IPS-20b (cell line): ENCODE data around the gene UBR7.

Experiments
- H3K27ac ChIP-seq: one replicate; pipeline ENCODE4 v1.5.1; 2013; ENCODE audit warnings: low read length
- H3K27me3 ChIP-seq: 2 replicates; pipeline ENCODE4 v1.6.1; 2013; ENCODE audit warnings: mild to moderate bottlenecking, low read length, inconsistent platforms; ENCODE audit not compliant: insufficient read depth
- H3K36me3 ChIP-seq: 2 replicates; pipeline ENCODE4 v1.6.1; 2013; ENCODE audit warnings: low read depth, mild to moderate bottlenecking, inconsistent platforms, low read length, moderate library complexity; ENCODE audit not compliant: insufficient read depth
- H3K4me1 ChIP-seq: 2 replicates; pipeline ENCODE4 v1.6.1; 2013; ENCODE audit warnings: mild to moderate bottlenecking, control low read depth, inconsistent platforms, low read length, moderate library complexity; ENCODE audit not compliant: insufficient read depth
- H3K4me3 ChIP-seq: 2 replicates; pipeline ENCODE4 v1.5.1; 2013; ENCODE audit warnings: mild to moderate bottlenecking, low read length, inconsistent platforms
- H3K9ac ChIP-seq: 2 replicates; pipeline ENCODE4 v1.6.1; 2013; ENCODE audit warnings: low read depth, mild to moderate bottlenecking, inconsistent platforms, low read length, moderate library complexity
- H3K9me3 ChIP-seq: 2 replicates; pipeline ENCODE4 v1.6.1; 2013; ENCODE audit warnings: mild to moderate bottlenecking, low read depth, low read length, inconsistent platforms; ENCODE audit not compliant: insufficient read depth

The UBR7 gene

GRCh38 chr14:93201155-93201704 is 5.8 kb upstream of the UBR7 start:
- no peaks in the 10 kb centered on the region for H3K4me1 ChIP-seq
- no peak overlapping the region for H3K9ac ChIP-seq
- no peak overlapping the region for H3K27ac ChIP-seq
- no peaks in the 10 kb centered on the region for H3K36me3 ChIP-seq
- H3K4me3 ChIP-seq: no peak overlapping the region
- H3K9me3 ChIP-seq: no peaks in the 10 kb centered on the region
- no peaks in the 10 kb centered on the region for H3K27me3 ChIP-seq

- Histone ChIP-seq H3K9ac (peak overlapping the region; percentile 81), H3K27ac (peak overlapping the region; percentile 74), H3K4me1 (no peaks in the 10 kb centered on the region), H3K27me3 (no peaks in the 10 kb centered on the region), H3K36me3 (peaks cover 18% of the 10 kb centered on the region), H3K9me3 (no peaks in the 10 kb centered on the region), H3K4me3 (peak overlapping the region; percentile 95)
Observed at GRCh38 chr14:93207468-93208308, 632 bp downstream of the UBR7 start.

- Histone ChIP-seq H3K27me3 (no peaks in the 10 kb centered on the region), H3K9ac (no peak overlapping the region), H3K4me3 (no peak overlapping the region), H3K36me3 (peaks cover 55% of the 10 kb centered on the region), H3K9me3 (no peaks in the 10 kb centered on the region), H3K27ac (no peak overlapping the region), H3K4me1 (no peaks in the 10 kb centered on the region)
Observed at GRCh38 chr14:93212432-93212831, 5.4 kb downstream of the UBR7 start.

GRCh38 chr14:93214598-93214997 is 7.5 kb downstream of the UBR7 start:
- H3K4me1 ChIP-seq: no peaks in the 10 kb centered on the region
- no peaks in the 10 kb centered on the region for H3K27me3 ChIP-seq
- peaks cover 63% of the 10 kb centered on the region for H3K36me3 ChIP-seq
- no peak overlapping the region for H3K9ac ChIP-seq
- no peaks in the 10 kb centered on the region for H3K9me3 ChIP-seq
- no peak overlapping the region for H3K4me3 ChIP-seq
- no peak overlapping the region for H3K27ac ChIP-seq

- Histone ChIP-seq H3K9me3 (no peaks in the 10 kb centered on the region), H3K27me3 (no peaks in the 10 kb centered on the region), H3K36me3 (peaks cover 63% of the 10 kb centered on the region), H3K4me3 (no peak overlapping the region), H3K27ac (no peak overlapping the region), H3K9ac (no peak overlapping the region), H3K4me1 (no peaks in the 10 kb centered on the region)
Observed at GRCh38 chr14:93219103-93219726, 12.2 kb downstream of the UBR7 start.

GRCh38 chr14:93220509-93220908 is 13.5 kb downstream of the UBR7 start:
- H3K4me1 ChIP-seq: no peaks in the 10 kb centered on the region
- H3K9ac ChIP-seq: no peak overlapping the region
- peaks cover 60% of the 10 kb centered on the region for H3K36me3 ChIP-seq

GRCh38 chr14:93223565-93223964 is 16.5 kb downstream of the UBR7 start:
- no peaks in the 10 kb centered on the region for H3K27me3 ChIP-seq
- no peak overlapping the region for H3K9ac ChIP-seq
- no peaks in the 10 kb centered on the region for H3K9me3 ChIP-seq
- H3K27ac ChIP-seq: no peak overlapping the region
- H3K4me3 ChIP-seq: no peak overlapping the region
- peaks cover 60% of the 10 kb centered on the region for H3K36me3 ChIP-seq
- H3K4me1 ChIP-seq: no peaks in the 10 kb centered on the region

More at GRCh38 chr14:93220509-93220908, 13.5 kb downstream of the UBR7 start:
- no peaks in the 10 kb centered on the region for H3K9me3 ChIP-seq
- H3K27ac ChIP-seq: no peak overlapping the region
- H3K4me3 ChIP-seq: no peak overlapping the region
- no peaks in the 10 kb centered on the region for H3K27me3 ChIP-seq

GRCh38 chr14:93228550-93228949 is 21.5 kb downstream of the UBR7 start:
- Histone ChIP-seq H3K4me1 (no peaks in the 10 kb centered on the region), H3K27me3 (no peaks in the 10 kb centered on the region), H3K9ac (no peak overlapping the region), H3K4me3 (no peak overlapping the region), H3K27ac (no peak overlapping the region), H3K36me3 (peaks cover 39% of the 10 kb centered on the region), H3K9me3 (no peaks in the 10 kb centered on the region)

GRCh38 chr14:93230539-93230938 is 23.5 kb downstream of the UBR7 start:
- H3K9ac ChIP-seq: no peak overlapping the region
- no peaks in the 10 kb centered on the region for H3K9me3 ChIP-seq
- no peaks in the 10 kb centered on the region for H3K27me3 ChIP-seq
- H3K4me1 ChIP-seq: no peaks in the 10 kb centered on the region
- H3K4me3 ChIP-seq: no peak overlapping the region
- no peak overlapping the region for H3K27ac ChIP-seq
- peaks cover 29% of the 10 kb centered on the region for H3K36me3 ChIP-seq

GRCh38 chr14:93231129-93231979 is 24.3 kb downstream of the UBR7 start:
- Histone ChIP-seq H3K36me3 (peaks cover 24% of the 10 kb centered on the region), H3K9ac (no peak overlapping the region), H3K9me3 (no peaks in the 10 kb centered on the region), H3K4me3 (no peak overlapping the region), H3K27ac (no peak overlapping the region), H3K4me1 (no peaks in the 10 kb centered on the region), H3K27me3 (no peaks in the 10 kb centered on the region)

GRCh38 chr14:93232159-93232558 is 25.1 kb downstream of the UBR7 start:
- no peak overlapping the region for H3K9ac ChIP-seq
- H3K4me3 ChIP-seq: no peak overlapping the region
- no peaks in the 10 kb centered on the region for H3K4me1 ChIP-seq
- peaks cover 19% of the 10 kb centered on the region for H3K36me3 ChIP-seq
- no peaks in the 10 kb centered on the region for H3K9me3 ChIP-seq
- no peak overlapping the region for H3K27ac ChIP-seq
- no peaks in the 10 kb centered on the region for H3K27me3 ChIP-seq
